ENCODE results near the gene RBMS1.

The RBMS1 gene

GRCh38 chr2:160269365-160269764 lies 224.2 kb downstream of the RBMS1 start:
- Histone ChIP-seq H3K27ac (ENCODE audit: low read length) (peak overlapping the region; percentile 94), H3K4me3 (ENCODE audit: low read depth in 1 of 2, low read length in 2 of 2) (peak overlapping the region; percentile 63 to 64), H3K4me1 (ENCODE audit: control insufficient read depth in 1 of 2, insufficient read depth in 2 of 2, low read length in 2 of 2) (peaks cover 6 to 23% of the 10 kb centered on the region in 2 donors), H3K36me3 (ENCODE audit: control insufficient read depth in 1 of 2, insufficient read depth in 2 of 2, low read length in 2 of 2) (peaks cover 0 to 6% of the 10 kb centered on the region in 2 donors), H3K27me3 (ENCODE audit: low read depth, low read length) (no peaks in the 10 kb centered on the region), H3K9me3 (ENCODE audit: control insufficient read depth in 1 of 2, low read length in 2 of 2) (no peaks in the 10 kb centered on the region)

GRCh38 chr2:160268151-160268781 lies 225.3 kb downstream of the RBMS1 start:
- H3K27me3 ChIP-seq (ENCODE audit: low read depth, low read length), result no peaks in the 10 kb centered on the region
- H3K27ac ChIP-seq (ENCODE audit: low read length), result no peak overlapping the region
- H3K36me3 ChIP-seq (ENCODE audit: control insufficient read depth in 1 of 2, insufficient read depth in 2 of 2, low read length in 2 of 2), result peaks cover 0 to 6% of the 10 kb centered on the region in 2 donors
- H3K4me1 ChIP-seq (ENCODE audit: control insufficient read depth in 1 of 2, insufficient read depth in 2 of 2, low read length in 2 of 2), result peaks cover 6 to 23% of the 10 kb centered on the region in 2 donors
- no peak overlapping the region for H3K4me3 ChIP-seq (ENCODE audit: low read depth in 1 of 2, low read length in 2 of 2)
- no peaks in the 10 kb centered on the region for H3K9me3 ChIP-seq (ENCODE audit: control insufficient read depth in 1 of 2, low read length in 2 of 2)

GRCh38 chr2:160267692-160268091 lies 225.9 kb downstream of the RBMS1 start:
- Histone ChIP-seq H3K4me1 (ENCODE audit: control insufficient read depth in 1 of 2, insufficient read depth in 2 of 2, low read length in 2 of 2) (peaks cover 6 to 23% of the 10 kb centered on the region in 2 donors), H3K27ac (ENCODE audit: low read length) (no peak overlapping the region), H3K4me3 (ENCODE audit: low read depth in 1 of 2, low read length in 2 of 2) (no peak overlapping the region)

GRCh38 chr2:160267022-160267421 lies 226.6 kb downstream of the RBMS1 start:
- Histone ChIP-seq H3K4me1 (ENCODE audit: control insufficient read depth in 1 of 2, insufficient read depth in 2 of 2, low read length in 2 of 2) (peaks cover 6 to 23% of the 10 kb centered on the region in 2 donors), H3K36me3 (ENCODE audit: control insufficient read depth in 1 of 2, insufficient read depth in 2 of 2, low read length in 2 of 2) (peaks cover 0 to 6% of the 10 kb centered on the region in 2 donors), H3K27ac (ENCODE audit: low read length) (no peak overlapping the region), H3K27me3 (ENCODE audit: low read depth, low read length) (no peaks in the 10 kb centered on the region), H3K4me3 (ENCODE audit: low read depth in 1 of 2, low read length in 2 of 2) (no peak overlapping the region), H3K9me3 (ENCODE audit: control insufficient read depth in 1 of 2, low read length in 2 of 2) (no peaks in the 10 kb centered on the region)

More at GRCh38 chr2:160267692-160268091, 225.9 kb downstream of the RBMS1 start:
- Histone ChIP-seq H3K36me3 (ENCODE audit: control insufficient read depth in 1 of 2, insufficient read depth in 2 of 2, low read length in 2 of 2) (peaks cover 0 to 6% of the 10 kb centered on the region in 2 donors), H3K9me3 (ENCODE audit: control insufficient read depth in 1 of 2, low read length in 2 of 2) (no peaks in the 10 kb centered on the region), H3K27me3 (ENCODE audit: low read depth, low read length) (no peaks in the 10 kb centered on the region)

GRCh38 chr2:160266037-160266551 lies 227.5 kb downstream of the RBMS1 start:
- Histone ChIP-seq H3K9me3 (ENCODE audit: control insufficient read depth in 1 of 2, low read length in 2 of 2) (no peaks in the 10 kb centered on the region), H3K4me1 (ENCODE audit: control insufficient read depth in 1 of 2, insufficient read depth in 2 of 2, low read length in 2 of 2) (peaks cover 6 to 18% of the 10 kb centered on the region in 2 donors), H3K27ac (ENCODE audit: low read length) (no peak overlapping the region), H3K4me3 (ENCODE audit: low read depth in 1 of 2, low read length in 2 of 2) (no peak overlapping the region), H3K36me3 (ENCODE audit: control insufficient read depth in 1 of 2, insufficient read depth in 2 of 2, low read length in 2 of 2) (no peaks in the 10 kb centered on the region), H3K27me3 (ENCODE audit: low read depth, low read length) (no peaks in the 10 kb centered on the region)

- H3K4me3 ChIP-seq (ENCODE audit: low read depth in 1 of 2, low read length in 2 of 2), result no peak overlapping the region
- no peaks in the 10 kb centered on the region for H3K27me3 ChIP-seq (ENCODE audit: low read depth, low read length)
- H3K9me3 ChIP-seq (ENCODE audit: control insufficient read depth in 1 of 2, low read length in 2 of 2), result no peaks in the 10 kb centered on the region
- no peaks in the 10 kb centered on the region for H3K36me3 ChIP-seq (ENCODE audit: control insufficient read depth in 1 of 2, insufficient read depth in 2 of 2, low read length in 2 of 2)
- H3K4me1 ChIP-seq (ENCODE audit: control insufficient read depth in 1 of 2, insufficient read depth in 2 of 2, low read length in 2 of 2), result peaks cover 3 to 7% of the 10 kb centered on the region in 2 donors
- no peak overlapping the region for H3K27ac ChIP-seq (ENCODE audit: low read length)
These were observed 229.3 kb downstream of the RBMS1 start for GRCh38 chr2:160264308-160264707.

- Histone ChIP-seq H3K27ac (ENCODE audit: low read length) (no peak overlapping the region), H3K27me3 (ENCODE audit: low read depth, low read length) (no peaks in the 10 kb centered on the region), H3K36me3 (ENCODE audit: control insufficient read depth in 1 of 2, insufficient read depth in 2 of 2, low read length in 2 of 2) (no peaks in the 10 kb centered on the region), H3K9me3 (ENCODE audit: control insufficient read depth in 1 of 2, low read length in 2 of 2) (no peaks in the 10 kb centered on the region), H3K4me3 (ENCODE audit: low read depth in 1 of 2, low read length in 2 of 2) (no peak overlapping the region), H3K4me1 (ENCODE audit: control insufficient read depth in 1 of 2, insufficient read depth in 2 of 2, low read length in 2 of 2) (no peaks in the 10 kb centered on the region)
These were observed 231.9 kb downstream of the RBMS1 start for GRCh38 chr2:160261732-160262131.

GRCh38 chr2:160258492-160258805 lies 235.2 kb downstream of the RBMS1 start:
- Histone ChIP-seq H3K9me3 (ENCODE audit: control insufficient read depth in 1 of 2, low read length in 2 of 2) (no peaks in the 10 kb centered on the region), H3K27me3 (ENCODE audit: low read depth, low read length) (no peaks in the 10 kb centered on the region), H3K36me3 (ENCODE audit: control insufficient read depth in 1 of 2, insufficient read depth in 2 of 2, low read length in 2 of 2) (no peaks in the 10 kb centered on the region), H3K4me1 (ENCODE audit: control insufficient read depth in 1 of 2, insufficient read depth in 2 of 2, low read length in 2 of 2) (no peaks in the 10 kb centered on the region), H3K27ac (ENCODE audit: low read length) (no peak overlapping the region), H3K4me3 (ENCODE audit: low read depth in 1 of 2, low read length in 2 of 2) (no peak overlapping the region)

GRCh38 chr2:160257743-160258491 lies 235.7 kb downstream of the RBMS1 start:
- no peak overlapping the region for H3K4me3 ChIP-seq (ENCODE audit: low read depth in 1 of 2, low read length in 2 of 2)
- H3K36me3 ChIP-seq (ENCODE audit: control insufficient read depth in 1 of 2, insufficient read depth in 2 of 2, low read length in 2 of 2), result no peaks in the 10 kb centered on the region
- H3K9me3 ChIP-seq (ENCODE audit: control insufficient read depth in 1 of 2, low read length in 2 of 2), result no peaks in the 10 kb centered on the region
- no peaks in the 10 kb centered on the region for H3K27me3 ChIP-seq (ENCODE audit: low read depth, low read length)
- H3K27ac ChIP-seq (ENCODE audit: low read length), result no peak overlapping the region
- H3K4me1 ChIP-seq (ENCODE audit: control insufficient read depth in 1 of 2, insufficient read depth in 2 of 2, low read length in 2 of 2), result no peaks in the 10 kb centered on the region

GRCh38 chr2:160257041-160257742 lies 236.4 kb downstream of the RBMS1 start:
- Histone ChIP-seq H3K4me3 (ENCODE audit: low read depth in 1 of 2, low read length in 2 of 2) (no peak overlapping the region), H3K27me3 (ENCODE audit: low read depth, low read length) (no peaks in the 10 kb centered on the region), H3K9me3 (ENCODE audit: control insufficient read depth in 1 of 2, low read length in 2 of 2) (no peaks in the 10 kb centered on the region), H3K4me1 (ENCODE audit: control insufficient read depth in 1 of 2, insufficient read depth in 2 of 2, low read length in 2 of 2) (peaks cover 0 to 5% of the 10 kb centered on the region in 2 donors), H3K36me3 (ENCODE audit: control insufficient read depth in 1 of 2, insufficient read depth in 2 of 2, low read length in 2 of 2) (no peaks in the 10 kb centered on the region), H3K27ac (ENCODE audit: low read length) (no peak overlapping the region)

- Histone ChIP-seq H3K4me3 (ENCODE audit: low read depth in 1 of 2, low read length in 2 of 2) (no peak overlapping the region), H3K9me3 (ENCODE audit: control insufficient read depth in 1 of 2, low read length in 2 of 2) (no peaks in the 10 kb centered on the region), H3K27ac (ENCODE audit: low read length) (no peak overlapping the region), H3K4me1 (ENCODE audit: control insufficient read depth in 1 of 2, insufficient read depth in 2 of 2, low read length in 2 of 2) (peaks cover 0 to 5% of the 10 kb centered on the region in 2 donors), H3K36me3 (ENCODE audit: control insufficient read depth in 1 of 2, insufficient read depth in 2 of 2, low read length in 2 of 2) (no peaks in the 10 kb centered on the region), H3K27me3 (ENCODE audit: low read depth, low read length) (no peaks in the 10 kb centered on the region)
These were observed 237.1 kb downstream of the RBMS1 start for GRCh38 chr2:160256507-160256906.

Data from muscle layer of duodenum (tissue), 2 donors.